HG03460 (cell line): Measurements from ENCODE around the gene CHTF8.

Experiments
- ATAC-seq: cut with Tn5 transposase; IDR thresholded peaks from one replicate; pipeline ENCODE4 v1.9.1; 2021; ENCODE audit not compliant: unreplicated experiment

The CHTF8 gene

GRCh38 chr16:69114346-69114975, 17.9 kb downstream of the CHTF8 start:
- ATAC-seq = no peak

GRCh38 chr16:69113216-69113615, 19.2 kb downstream of the CHTF8 start:
- no peak for ATAC-seq

GRCh38 chr16:69112285-69113129, 19.9 kb downstream of the CHTF8 start:
- ATAC-seq = no peak

GRCh38 chr16:69111876-69112230, 20.5 kb downstream of the CHTF8 start:
- no peak for ATAC-seq

- ATAC-seq = no peak
Observed at GRCh38 chr16:69111216-69111875, 21.0 kb downstream of the CHTF8 start.

- no peak for ATAC-seq
Observed at GRCh38 chr16:69110406-69110805, 22.0 kb downstream of the CHTF8 start.

GRCh38 chr16:69109486-69110270, 22.7 kb downstream of the CHTF8 start:
- ATAC-seq = no peak

GRCh38 chr16:69108905-69109252, 23.5 kb downstream of the CHTF8 start:
- ATAC-seq = no peak

GRCh38 chr16:69108064-69108904, 24.1 kb downstream of the CHTF8 start:
- ATAC-seq = no peak

- no peak for ATAC-seq
Observed at GRCh38 chr16:69107316-69107962, 24.9 kb downstream of the CHTF8 start.

GRCh38 chr16:69106491-69107315, 25.7 kb downstream of the CHTF8 start:
- no peak for ATAC-seq

- no peak for ATAC-seq
Observed at GRCh38 chr16:69105501-69106361, 26.7 kb downstream of the CHTF8 start, which contains the start of gene HAS3. Gene HAS3, plus strand, starts transcription at chr16:69105653. Its CDS starts 3,743 bp downstream, at chr16:69109396.

GRCh38 chr16:69100071-69100691, 32.2 kb downstream of the CHTF8 start:
- no peak for ATAC-seq

GRCh38 chr16:69095193-69095592, 37.2 kb downstream of the CHTF8 start:
- no peak for ATAC-seq

GRCh38 chr16:69094501-69094900, 37.9 kb downstream of the CHTF8 start:
- no peak for ATAC-seq

GRCh38 chr16:69093974-69094373, 38.4 kb downstream of the CHTF8 start:
- no peak for ATAC-seq

GRCh38 chr16:69089091-69089910, 43.1 kb downstream of the CHTF8 start:
- no peak for ATAC-seq
